Upper lobe of right lung (tissue), 1 donor: ENCODE measurements around the gene EPB41L2. TPM values are rescaled to one million over a fixed set of nuclear protein-coding genes. Genes with fewer than 3 reads are reported as not detected.

ENCODE experiments used
- ATAC-seq: fragments of 200-7000 bp; cut with Tn5 transposase; one replicate; pipeline ENCODE4 v1.9.1; 2020; ENCODE audit warnings: mild to moderate bottlenecking, moderate library complexity
- DNase-seq: peaks from one replicate; pipeline ENCODE4 v3.0.0-alpha.2; 2020
- H3K27ac ChIP-seq: fragments of 200-600 bp; one replicate; pipeline ENCODE4 v1.8.0; 2022
- H3K27me3 ChIP-seq: fragments of 200-600 bp; one replicate; pipeline ENCODE4 v1.8.0; 2022; ENCODE audit warnings: mild to moderate bottlenecking
- H3K36me3 ChIP-seq: fragments of 200-600 bp; one replicate; pipeline ENCODE4 v1.8.0; 2022
- H3K4me1 ChIP-seq: fragments of 200-600 bp; one replicate; pipeline ENCODE4 v1.8.0; 2022
- H3K4me3 ChIP-seq: fragments of 200-600 bp; one replicate; pipeline ENCODE4 v1.8.0; 2022; ENCODE audit warnings: mild to moderate bottlenecking
- H3K9me3 ChIP-seq: fragments of 200-600 bp; one replicate; pipeline ENCODE4 v1.8.0; 2022
- intact Hi-C: fragments of 100-400 bp; cut with DNase I; formaldehyde crosslinking; loops from one replicate; pipeline ENCODE4 v1.11.0; 2022
- total RNA-seq: library from RNA; stranded (reverse); fragmentation: NEBNext Ultra II Directional; extraction: Animal tissue kit (Norgen Biotek cat#: 25700); gene quantifications from one replicate; pipeline ENCODE4 v1.2.1, GENCODE V29; 2021
- TF ChIP-seq, protein P1 (sequence below): fragments of 200-600 bp; IDR thresholded peaks from one replicate; pipeline ENCODE4 v1.8.0; 2022; ENCODE audit warnings: antibody characterized with exemption
- donor health status: DM: no; HTN: yes; CAD: no; lungs with severe emphysema.

Gene EPB41L2
- total RNA-seq, 1 donor from 2014 or later = 174 TPM

DNA sequence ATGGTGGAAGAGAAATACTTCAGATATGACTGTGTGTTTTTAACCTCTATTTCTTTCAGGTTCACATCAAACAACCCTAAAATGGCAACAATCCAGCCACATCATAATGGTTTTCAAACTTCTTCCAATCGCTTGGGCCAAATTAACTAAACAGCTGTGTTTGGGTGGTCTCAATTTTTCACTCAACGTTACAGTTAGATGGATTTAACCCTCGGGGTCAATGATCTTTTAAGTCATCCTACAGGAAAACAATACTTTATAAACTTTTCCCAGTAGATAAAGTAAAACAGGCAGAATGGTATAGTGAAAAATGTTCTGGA is 60.4 kb downstream of the EPB41L2 start:
- peaks cover 2% of the 10 kb centered on the region for H3K4me1 ChIP-seq
- no peaks in the 10 kb centered on the region for H3K36me3 ChIP-seq
- intact Hi-C loops = no loop called here
- H3K4me3 ChIP-seq = no peak overlapping the region
- no peaks in the 10 kb centered on the region for H3K27me3 ChIP-seq
- TF ChIP-seq, protein P1, sequence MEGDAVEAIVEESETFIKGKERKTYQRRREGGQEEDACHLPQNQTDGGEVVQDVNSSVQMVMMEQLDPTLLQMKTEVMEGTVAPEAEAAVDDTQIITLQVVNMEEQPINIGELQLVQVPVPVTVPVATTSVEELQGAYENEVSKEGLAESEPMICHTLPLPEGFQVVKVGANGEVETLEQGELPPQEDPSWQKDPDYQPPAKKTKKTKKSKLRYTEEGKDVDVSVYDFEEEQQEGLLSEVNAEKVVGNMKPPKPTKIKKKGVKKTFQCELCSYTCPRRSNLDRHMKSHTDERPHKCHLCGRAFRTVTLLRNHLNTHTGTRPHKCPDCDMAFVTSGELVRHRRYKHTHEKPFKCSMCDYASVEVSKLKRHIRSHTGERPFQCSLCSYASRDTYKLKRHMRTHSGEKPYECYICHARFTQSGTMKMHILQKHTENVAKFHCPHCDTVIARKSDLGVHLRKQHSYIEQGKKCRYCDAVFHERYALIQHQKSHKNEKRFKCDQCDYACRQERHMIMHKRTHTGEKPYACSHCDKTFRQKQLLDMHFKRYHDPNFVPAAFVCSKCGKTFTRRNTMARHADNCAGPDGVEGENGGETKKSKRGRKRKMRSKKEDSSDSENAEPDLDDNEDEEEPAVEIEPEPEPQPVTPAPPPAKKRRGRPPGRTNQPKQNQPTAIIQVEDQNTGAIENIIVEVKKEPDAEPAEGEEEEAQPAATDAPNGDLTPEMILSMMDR = no peak
- DNase-seq (no peak), ATAC-seq (no peak)
- no peak overlapping the region for H3K27ac ChIP-seq
- H3K9me3 ChIP-seq = peaks cover 5% of the 10 kb centered on the region

DNA sequence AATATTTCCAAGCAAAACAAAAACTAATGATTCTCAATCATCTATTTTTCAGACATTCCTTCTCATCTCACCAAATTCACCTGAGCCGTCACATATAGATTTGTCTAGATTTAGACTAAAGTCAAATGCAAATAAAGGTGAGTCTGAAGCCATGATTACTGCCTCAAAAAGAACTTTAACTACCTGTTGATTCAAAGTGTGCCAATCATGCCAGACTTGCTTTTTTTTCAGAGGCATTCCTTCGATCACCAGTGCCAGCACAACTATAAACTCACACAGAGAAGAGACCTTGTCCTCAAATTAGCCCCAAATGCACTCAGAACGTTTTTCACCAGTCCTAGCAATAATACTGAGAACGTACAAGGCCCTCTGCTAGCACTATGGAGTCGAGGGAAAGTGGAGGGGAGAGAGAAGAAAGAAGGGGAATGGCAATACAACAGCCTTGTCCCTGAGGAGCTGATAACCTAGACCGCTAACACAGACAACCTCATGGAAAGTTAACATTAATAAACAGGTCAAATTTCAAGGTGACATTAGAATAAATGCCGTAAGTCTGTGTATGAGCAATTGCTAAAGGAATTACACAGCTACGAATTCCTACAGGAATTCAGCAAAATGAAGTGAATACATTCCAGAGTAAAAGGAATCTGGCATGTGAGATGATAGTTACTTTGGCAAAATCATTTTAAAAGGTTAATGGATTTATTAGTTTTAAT is 60.9 kb downstream of the EPB41L2 start:
- TF ChIP-seq, protein P1 = no peak
- ATAC-seq (no peak), DNase-seq (no peak)
- H3K27ac ChIP-seq = no peak overlapping the region
- no peaks in the 10 kb centered on the region for H3K27me3 ChIP-seq
- intact Hi-C loops = no loop called here
- H3K4me1 ChIP-seq = peaks cover 7% of the 10 kb centered on the region
- H3K9me3 ChIP-seq = no peaks in the 10 kb centered on the region
- H3K4me3 ChIP-seq = no peak overlapping the region
- H3K36me3 ChIP-seq = no peaks in the 10 kb centered on the region

DNA sequence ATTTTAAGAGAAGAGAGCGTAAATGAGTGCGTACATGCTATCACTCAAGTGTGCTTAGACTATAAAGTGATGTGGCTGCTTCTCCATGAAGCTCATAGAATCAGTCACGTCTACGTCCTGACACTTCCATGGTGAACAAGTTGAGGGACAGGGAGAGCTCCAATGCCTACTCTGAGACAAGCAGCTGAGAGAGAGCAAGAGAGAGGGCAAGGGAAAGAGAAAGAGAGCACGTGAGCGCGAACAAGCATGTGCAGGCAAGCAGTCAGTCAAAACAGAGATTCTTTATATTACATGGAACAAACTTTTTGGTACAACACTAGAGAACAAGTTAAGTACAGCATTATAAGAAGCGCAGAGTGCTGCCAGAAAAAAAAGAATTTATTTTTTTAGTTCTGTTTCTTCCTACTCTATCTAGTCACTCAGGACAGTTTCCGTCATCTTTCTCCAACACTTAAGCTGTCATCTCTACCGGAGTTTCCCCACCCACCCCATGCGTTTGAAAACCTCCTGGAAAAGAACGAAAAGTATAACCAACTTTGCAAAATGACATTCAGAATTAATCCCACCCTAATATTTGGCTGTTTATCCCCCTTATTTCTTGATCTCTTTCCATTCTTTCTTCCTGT is 61.8 kb downstream of the EPB41L2 start:
- no peak overlapping the region for H3K4me3 ChIP-seq
- ATAC-seq (no peak), DNase-seq (no peak)
- H3K27me3 ChIP-seq = no peaks in the 10 kb centered on the region
- intact Hi-C loops = no loop called here
- H3K36me3 ChIP-seq = no peaks in the 10 kb centered on the region
- no peak overlapping the region for H3K27ac ChIP-seq
- peaks cover 14% of the 10 kb centered on the region for H3K4me1 ChIP-seq
- TF ChIP-seq, protein P1 = no peak
- no peaks in the 10 kb centered on the region for H3K9me3 ChIP-seq

DNA sequence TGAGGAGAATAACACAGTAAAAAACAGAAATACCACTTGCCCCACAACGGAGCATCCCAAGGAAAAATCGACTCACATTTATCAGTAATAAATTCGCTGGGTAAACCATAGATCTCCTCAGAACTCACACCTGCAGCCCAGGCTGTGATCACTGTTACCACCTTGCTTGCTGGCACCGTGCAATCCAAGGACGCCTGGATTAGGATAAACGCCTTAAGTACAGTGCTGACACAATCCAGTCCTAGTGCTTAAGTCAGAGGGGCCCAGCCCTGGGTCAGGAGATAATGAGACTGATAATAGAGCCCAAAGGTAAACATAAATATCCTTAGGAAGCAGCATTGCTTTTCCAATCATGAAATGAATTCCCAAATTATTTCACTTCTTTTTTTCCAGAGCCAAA is 62.5 kb downstream of the EPB41L2 start:
- no peak overlapping the region for H3K27ac ChIP-seq
- H3K4me1 ChIP-seq = peaks cover 14% of the 10 kb centered on the region
- H3K27me3 ChIP-seq = no peaks in the 10 kb centered on the region
- no peak for DNase-seq
- H3K36me3 ChIP-seq = no peaks in the 10 kb centered on the region
- H3K9me3 ChIP-seq = no peaks in the 10 kb centered on the region
- H3K4me3 ChIP-seq = no peak overlapping the region
- intact Hi-C loops = no loop called here
- TF ChIP-seq, protein P1 = no peak
- ATAC-seq = no peak

DNA sequence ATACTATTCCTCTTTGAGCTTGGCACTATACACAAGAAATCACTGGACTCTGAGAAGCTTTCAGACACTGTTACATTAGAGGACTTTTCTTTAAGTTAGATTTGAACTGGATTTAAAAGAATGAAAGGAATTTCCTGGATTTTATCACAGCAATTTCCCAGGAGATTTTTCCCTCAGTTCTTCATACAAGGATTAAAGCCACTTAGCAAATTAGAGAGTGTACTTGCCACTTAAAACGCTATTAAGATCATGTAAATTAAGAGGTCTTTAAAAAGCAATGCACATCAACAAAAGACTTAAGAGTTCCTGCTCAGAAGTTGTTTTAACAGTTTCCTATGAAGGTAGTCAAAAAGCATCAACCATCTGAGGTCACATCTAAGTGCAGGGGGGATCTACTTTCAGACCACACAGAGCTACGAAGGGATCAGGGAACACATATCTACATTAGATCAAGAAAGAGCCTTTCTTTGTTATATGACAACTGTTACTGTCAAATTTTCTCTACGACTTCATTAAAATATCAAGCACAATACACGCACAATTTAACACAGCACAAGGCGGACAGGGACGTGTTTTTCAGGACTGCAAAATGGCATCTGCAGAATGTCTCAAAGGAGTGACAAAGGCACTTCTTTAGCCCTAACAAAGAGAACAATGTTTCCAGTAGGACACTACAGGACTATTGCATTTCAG is 65.8 kb downstream of the EPB41L2 start:
- Histone ChIP-seq H3K4me3 (no peak overlapping the region), H3K27ac (no peak overlapping the region), H3K9me3 (no peaks in the 10 kb centered on the region), H3K27me3 (no peaks in the 10 kb centered on the region), H3K36me3 (no peaks in the 10 kb centered on the region), H3K4me1 (peaks cover 14% of the 10 kb centered on the region)
- DNase-seq (no peak), ATAC-seq (no peak)
- TF ChIP-seq, protein P1 = no peak
- intact Hi-C loops = no loop called here
